GM19372 (cell line): Measurements from ENCODE around the gene TPCN2.

Source experiments
- ATAC-seq: cut with Tn5 transposase; IDR thresholded peaks from one replicate; pipeline ENCODE4 v1.9.1; 2021; ENCODE audit warnings: mild to moderate bottlenecking, low read depth, moderate library complexity; ENCODE audit not compliant: unreplicated experiment

TPCN2 gene

GRCh38 chr11:69108030-69108429 is 59.3 kb downstream of the TPCN2 start:
- no peak for ATAC-seq

DNA sequence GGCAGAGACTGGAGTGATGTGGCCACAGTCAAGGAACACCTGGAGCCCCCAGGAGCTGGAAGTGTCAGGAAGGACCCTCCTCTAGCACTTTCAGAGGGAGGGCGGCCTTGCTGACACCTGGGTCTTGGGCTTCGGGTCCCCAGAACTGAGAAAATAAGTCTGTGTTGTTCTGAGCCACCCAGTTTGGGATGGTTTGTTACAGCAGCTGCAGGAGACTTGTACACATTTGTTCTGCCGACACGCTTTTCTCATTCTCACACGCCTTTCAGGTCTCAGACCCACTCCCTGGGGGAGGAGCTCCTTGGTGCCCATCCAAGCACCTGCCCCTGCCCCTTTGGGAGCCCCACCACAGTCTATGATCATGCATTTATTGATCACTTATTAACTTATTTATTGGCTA is 59.8 kb downstream of the TPCN2 start:
- ATAC-seq: no peak

GRCh38 chr11:69109101-69109500 is 60.4 kb downstream of the TPCN2 start:
- ATAC-seq: no peak

GRCh38 chr11:69110451-69110850 is 61.7 kb downstream of the TPCN2 start:
- ATAC-seq: no peak

DNA sequence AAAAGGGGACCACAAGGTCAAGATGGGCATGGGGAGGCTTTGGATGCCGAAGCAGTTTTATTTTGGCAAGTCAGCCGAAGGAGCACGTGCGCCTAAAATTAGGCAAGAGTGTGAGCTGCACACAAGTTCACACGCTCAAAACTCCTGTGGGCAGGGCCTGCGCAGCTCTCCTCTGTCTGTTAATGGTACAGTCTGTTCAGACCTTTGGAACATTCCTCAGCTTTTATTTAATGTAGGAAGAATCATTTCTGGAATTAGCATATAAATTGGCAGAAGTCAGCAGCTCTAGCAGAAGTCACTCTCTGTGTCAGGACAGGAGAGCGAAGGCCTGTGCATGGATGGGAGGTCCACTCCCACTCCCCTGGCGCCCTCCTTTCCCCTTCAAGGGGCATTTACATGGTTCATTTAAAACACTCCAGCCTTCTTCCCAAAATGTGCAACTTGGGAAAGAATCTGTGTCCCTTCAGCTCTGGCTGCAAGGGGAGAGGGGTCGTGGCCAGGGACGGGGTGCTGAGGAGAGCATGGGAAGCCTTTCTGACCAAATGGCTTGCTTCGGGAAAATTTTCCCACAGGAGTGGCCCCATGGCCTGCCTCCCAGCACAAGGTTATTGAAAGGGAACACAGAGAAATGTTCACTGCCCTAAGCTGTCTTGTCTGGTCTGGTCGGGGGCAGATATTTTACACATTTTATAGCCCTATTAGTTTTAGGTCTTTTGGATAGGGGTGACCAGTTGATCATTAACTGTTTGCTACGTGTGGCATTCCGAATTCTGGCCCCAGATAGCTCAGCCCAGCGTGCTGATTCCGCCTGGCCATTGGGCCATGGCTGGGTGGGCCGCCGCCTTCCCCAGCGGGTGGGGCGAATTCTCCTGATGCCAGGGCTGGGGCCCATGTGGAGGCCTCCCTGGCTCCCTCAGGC is 63.2 kb downstream of the TPCN2 start:
- no peak for ATAC-seq

DNA sequence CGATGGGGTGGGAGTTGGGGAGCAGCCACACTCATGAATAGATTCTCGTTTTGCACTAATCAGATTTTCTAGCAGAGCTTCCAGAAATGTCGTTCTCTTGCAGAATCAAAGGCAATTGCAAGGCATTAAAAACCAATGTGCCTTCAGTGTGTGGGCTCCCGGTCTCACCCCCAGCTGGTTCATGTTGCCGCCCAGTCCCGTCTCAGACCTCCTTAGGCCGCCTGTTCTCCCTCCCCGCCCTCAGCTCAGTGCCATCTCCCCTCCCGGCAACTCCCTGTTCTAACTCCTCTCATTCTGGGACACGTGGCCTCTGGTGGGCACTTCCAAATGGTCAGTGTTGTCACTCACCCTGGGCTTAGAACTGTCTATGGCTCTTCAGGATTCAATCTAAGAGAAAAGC is 64.5 kb downstream of the TPCN2 start:
- ATAC-seq: no peak

DNA sequence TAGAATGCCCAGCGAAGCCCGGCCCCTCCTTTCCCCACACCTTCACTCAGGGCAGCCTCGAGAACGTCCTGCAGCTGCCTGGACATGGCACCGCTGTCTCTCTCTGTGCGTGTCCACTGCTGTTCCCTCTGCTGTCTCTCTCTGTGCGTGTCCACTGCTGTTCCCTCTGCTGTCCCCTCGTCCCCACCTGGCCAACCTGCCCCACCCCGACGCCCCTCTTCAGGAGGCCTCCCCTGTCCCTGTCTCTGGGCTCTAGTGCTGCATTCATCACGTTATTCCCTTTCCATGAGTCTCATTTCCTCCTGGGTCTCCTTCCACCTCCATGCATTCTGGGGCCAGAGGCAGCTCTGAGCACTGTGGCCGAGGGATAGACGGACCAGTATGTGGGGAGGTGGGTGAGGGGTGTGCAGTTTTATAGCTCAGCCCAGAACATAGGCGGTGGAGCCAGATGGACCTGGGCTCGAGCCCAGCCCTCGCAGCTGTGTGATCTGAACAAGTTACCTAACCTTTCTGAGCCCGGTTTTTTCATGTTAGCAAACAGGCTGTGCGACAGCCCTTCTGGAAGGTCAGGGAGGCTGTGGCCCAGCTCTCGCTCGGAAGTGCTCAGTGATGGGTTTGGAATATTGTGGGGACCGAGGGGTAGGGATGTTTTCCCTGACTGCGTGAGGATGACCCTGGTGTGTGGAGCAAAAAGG is 65.1 kb downstream of the TPCN2 start:
- no peak for ATAC-seq

DNA sequence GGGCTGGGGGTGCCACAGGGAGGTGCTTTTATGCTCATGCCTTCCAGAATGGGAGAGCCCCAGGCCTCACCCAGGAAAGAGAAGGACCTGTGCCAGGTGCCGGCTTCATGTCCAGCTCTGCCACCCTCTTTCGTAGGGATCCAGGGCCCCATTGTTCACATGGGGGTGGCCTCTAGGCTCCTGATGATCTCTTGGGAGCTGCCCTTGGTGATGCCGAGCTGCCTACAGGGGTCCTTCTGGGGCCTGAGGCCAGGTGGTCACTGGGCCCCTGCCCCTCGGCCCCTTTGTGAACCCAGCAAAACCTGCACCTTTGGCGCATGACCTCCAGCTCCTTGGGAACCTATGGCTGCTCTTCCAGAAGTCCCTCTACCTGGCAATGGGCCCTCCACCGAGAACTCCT is 65.6 kb downstream of the TPCN2 start:
- ATAC-seq: no peak

DNA sequence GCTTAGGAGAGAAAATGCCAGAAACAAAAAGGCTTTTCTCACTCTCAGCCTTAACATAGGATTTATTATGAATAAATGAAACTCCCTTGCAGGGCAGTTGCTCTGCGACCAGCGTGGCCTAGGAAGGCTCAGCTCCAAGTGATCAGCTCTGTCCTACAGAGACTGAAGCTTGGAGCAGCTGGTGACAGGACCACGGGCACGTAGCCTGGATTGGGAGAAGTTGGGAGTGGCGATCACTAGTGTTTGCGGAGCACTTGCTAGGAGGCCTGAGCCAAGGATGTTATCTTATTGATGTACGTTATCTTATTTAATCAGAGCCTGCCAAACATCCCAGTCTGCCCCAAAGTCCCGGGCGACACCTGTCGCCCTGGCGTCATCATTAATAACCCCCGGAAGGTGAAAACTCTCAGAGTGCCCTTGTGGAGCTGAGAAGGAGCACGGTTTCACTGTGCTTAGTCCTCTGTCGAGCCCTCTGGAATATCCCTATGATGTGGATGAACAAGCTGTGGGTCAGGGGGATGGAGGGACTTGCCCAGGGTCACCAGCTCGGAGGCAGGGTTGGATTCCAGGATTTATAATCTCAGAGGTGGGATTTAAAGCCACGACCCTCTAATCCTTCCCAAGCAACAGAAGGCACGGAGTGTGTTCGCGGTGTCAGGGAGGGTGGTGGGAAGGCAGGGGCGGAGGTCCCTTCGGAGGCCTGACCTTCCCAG is 66.2 kb downstream of the TPCN2 start:
- no peak for ATAC-seq

DNA sequence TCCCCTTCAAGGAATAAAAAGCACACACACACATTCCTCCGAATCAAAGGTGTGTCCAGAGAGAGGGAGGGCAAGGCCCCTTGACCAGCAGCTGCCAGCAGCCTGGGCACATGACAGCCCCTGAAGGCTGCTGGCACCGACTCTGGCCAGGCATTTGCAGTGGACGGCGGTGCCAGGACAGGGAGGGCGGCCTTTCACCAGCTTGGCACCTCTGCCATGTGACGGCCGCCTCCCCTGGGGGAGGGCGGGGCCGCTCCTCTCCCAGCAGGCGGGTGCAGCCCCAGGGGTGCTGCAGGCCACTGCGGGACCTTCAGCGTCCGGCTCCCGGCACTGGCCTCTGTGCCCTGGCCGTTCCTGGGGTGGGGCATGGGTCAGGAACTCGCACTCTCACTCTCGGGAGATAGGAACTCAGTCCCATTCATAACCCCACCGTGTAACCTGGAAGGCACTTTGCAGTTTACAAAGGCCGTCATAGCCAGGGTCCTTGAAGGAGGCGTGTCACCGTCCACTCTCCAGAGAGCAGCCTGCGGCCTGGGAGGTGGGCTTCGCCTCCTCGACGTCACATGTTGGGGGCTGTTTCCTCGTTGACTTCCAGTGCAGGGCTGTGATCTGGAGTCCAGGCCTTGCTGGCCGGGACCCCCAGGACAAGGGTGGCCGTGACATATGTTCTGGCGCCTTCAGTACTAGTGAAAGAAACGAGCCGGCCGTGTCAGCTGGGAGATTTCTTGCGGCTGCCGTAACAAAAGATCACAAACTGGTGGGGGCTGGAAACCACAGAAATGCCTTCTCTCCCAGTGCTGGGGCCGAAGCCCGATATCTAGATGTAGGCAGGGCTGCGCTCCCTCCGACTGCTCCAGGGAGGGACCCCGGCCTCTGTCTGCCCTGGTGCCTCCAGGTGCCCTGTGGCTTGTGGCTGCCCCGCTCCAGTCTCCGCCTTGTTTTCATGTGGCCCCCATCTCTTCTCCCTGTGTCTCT is 67.1 kb downstream of the TPCN2 start:
- no peak for ATAC-seq

DNA sequence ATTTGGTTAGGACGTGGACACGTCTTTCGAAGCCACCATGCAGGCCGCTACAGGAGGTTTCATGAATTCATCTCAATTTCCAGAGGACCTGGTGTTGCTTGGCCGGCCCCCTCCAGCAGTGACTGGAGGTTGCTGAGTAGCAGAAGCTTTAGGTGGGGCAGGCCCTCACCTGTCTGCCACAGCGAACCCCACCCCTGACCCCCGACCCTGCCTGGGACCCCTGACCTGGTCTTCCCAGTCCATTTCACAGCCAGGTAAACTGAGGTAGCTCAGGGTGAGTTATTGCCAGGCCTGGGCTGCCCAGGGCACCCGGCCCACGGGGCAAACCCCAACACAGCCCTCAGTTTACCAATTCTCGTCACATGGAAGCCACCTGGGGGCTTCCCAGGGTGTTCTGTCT is 67.9 kb downstream of the TPCN2 start:
- no peak for ATAC-seq

GRCh38 chr11:69119190-69119589 is 70.5 kb downstream of the TPCN2 start:
- ATAC-seq: no peak

DNA sequence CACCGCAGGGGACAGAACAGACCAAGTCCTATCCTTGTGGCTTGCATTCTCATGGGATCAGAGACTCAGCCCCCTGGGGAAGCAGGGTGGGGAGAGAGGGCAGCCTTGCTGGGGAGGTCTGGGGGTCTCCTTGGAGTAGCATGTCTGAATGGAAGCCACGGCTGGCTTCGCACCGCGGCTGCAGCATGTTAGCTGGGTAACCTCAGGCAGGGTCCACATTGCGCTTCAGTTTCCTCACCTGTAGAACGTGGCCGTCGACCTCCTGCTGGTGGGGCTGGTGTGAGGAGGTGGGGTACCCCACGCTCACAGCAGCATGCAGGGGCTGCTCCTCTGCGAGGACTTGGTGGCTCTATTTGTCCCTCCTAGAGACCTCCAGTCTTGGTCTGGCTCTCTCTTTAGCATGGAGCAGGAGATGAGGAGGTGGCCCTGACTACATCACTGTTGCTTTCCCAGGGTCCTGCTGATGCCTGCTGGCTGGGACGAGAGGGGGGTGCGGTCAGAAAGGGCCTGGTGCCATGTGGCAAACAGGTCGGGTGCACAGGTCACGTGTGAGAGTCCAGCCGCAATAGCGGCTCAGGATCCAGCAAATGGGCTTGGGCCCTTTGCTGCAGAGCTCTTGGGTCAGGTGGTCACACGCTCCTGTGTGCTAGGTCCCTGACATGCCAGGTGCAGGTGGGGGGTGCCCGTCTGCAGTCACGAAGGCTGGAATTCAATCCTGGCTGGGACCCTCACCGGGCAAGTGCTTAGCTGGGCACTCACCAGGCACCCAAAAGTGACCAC is 71.6 kb downstream of the TPCN2 start:
- no peak for ATAC-seq

DNA sequence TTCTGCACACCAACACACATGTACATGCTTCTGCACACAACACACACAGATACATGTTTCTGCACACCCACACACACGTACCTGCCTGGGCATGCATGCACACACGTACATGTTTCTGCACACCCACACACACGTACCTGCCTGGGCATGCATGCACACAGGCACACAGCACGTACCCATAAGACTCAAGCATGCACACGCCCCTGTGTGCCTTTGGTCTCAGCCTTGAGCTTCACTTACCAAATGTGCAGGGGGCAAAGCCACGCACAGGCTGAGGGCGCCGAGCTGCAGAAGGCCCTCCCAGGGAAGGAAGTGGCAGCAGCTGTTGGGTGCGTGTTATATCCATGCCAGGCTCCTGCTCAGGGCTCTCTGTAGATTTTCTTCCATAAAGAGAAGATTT is 72.3 kb downstream of the TPCN2 start:
- ATAC-seq: no peak

- no peak for ATAC-seq
Observed at GRCh38 chr11:69121621-69122325, 73.0 kb downstream of the TPCN2 start.

GRCh38 chr11:69122326-69122629 is 73.5 kb downstream of the TPCN2 start:
- ATAC-seq: no peak

GRCh38 chr11:69122630-69123431 is 74.1 kb downstream of the TPCN2 start:
- ATAC-seq: no peak
